Stimulated activated CD4-positive, alpha-beta T cell treated with anti-CD3 and anti-CD28 coated beads, Interleukin-1b, Interleukin-23, amount 100 ng/mL, for 48 hours (primary cell): ENCODE measurements around the gene PIGN.

ENCODE experiments used
- DNase-seq: peaks from one replicate; pipeline ENCODE4 v3.0.0-alpha.2; 2020

PIGN gene

GRCh38 chr18:62054929-62055498, 131.8 kb downstream of the PIGN start:
- DNase-seq, result no peak

- no peak for DNase-seq
Measured at GRCh38 chr18:62048279-62048678, 138.6 kb downstream of the PIGN start.

- DNase-seq, result no peak
Measured at GRCh38 chr18:62045316-62045715, 141.5 kb downstream of the PIGN start.

GRCh38 chr18:62044490-62045000, 142.3 kb downstream of the PIGN start:
- no peak for DNase-seq

GRCh38 chr18:62037989-62038778, 148.7 kb downstream of the PIGN start:
- DNase-seq, result no peak

GRCh38 chr18:62037012-62037742, 149.7 kb downstream of the PIGN start:
- no peak for DNase-seq

GRCh38 chr18:62034286-62034685, 152.6 kb downstream of the PIGN start:
- peak; percentile 9 for DNase-seq

GRCh38 chr18:62033756-62034155, 153.1 kb downstream of the PIGN start:
- DNase-seq, result no peak

GRCh38 chr18:62033207-62033606, 153.6 kb downstream of the PIGN start:
- DNase-seq, result no peak

- DNase-seq, result no peak
Measured at GRCh38 chr18:62030091-62030985, 156.5 kb downstream of the PIGN start.

GRCh38 chr18:62028715-62029114, 158.1 kb downstream of the PIGN start:
- no peak for DNase-seq

- no peak for DNase-seq
Measured at GRCh38 chr18:62027914-62028520, 158.8 kb downstream of the PIGN start.

- DNase-seq, result no peak
Measured at GRCh38 chr18:62026586-62026985, 160.3 kb downstream of the PIGN start.

GRCh38 chr18:62024983-62025382, 161.9 kb downstream of the PIGN start:
- DNase-seq, result no peak

- DNase-seq, result no peak
Measured at GRCh38 chr18:62023536-62023935, 163.3 kb downstream of the PIGN start.

GRCh38 chr18:62018759-62019041, 168.2 kb downstream of the PIGN start:
- no peak for DNase-seq

- no peak for DNase-seq
Measured at GRCh38 chr18:62018034-62018758, 168.7 kb downstream of the PIGN start.

- DNase-seq, result no peak
Measured at GRCh38 chr18:62017618-62018017, 169.2 kb downstream of the PIGN start.

- no peak for DNase-seq
Measured at GRCh38 chr18:62011416-62011815, 175.4 kb downstream of the PIGN start.

GRCh38 chr18:62009521-62009920, 177.3 kb downstream of the PIGN start:
- DNase-seq, result no peak

- DNase-seq, result no peak
Measured at GRCh38 chr18:62001396-62001795, 185.5 kb downstream of the PIGN start.

- no peak for DNase-seq
Measured at GRCh38 chr18:61998957-61999356, 187.9 kb downstream of the PIGN start.
